Measurements from ENCODE around the gene BTBD2.

BTBD2 gene

GRCh38 chr19:2062389-2062729, 46.8 kb upstream of the BTBD2 start:
- H3K9ac ChIP-seq: peak overlapping the region; percentile 32
- H3K4me1 ChIP-seq: peaks cover 27% of the 10 kb centered on the region
- TF ChIP-seq CTCF (IDR thresholded peaks at IDR 0.05): no peak

GRCh38 chr19:2061495-2062388, 46.2 kb upstream of the BTBD2 start:
- H3K36me3 ChIP-seq (ENCODE audit: control insufficient read depth, insufficient read depth, low read length): no peaks in the 10 kb centered on the region
- peak overlapping the region; percentile 86 for H3K4me3 ChIP-seq (ENCODE audit: low read depth, low read length)
- peak overlapping the region; percentile 99 for H3K4me2 ChIP-seq (ENCODE audit: low read length)
- TF ChIP-seq CTCF (IDR thresholded peaks at IDR 0.05): peak; percentile 4
- peak overlapping the region; percentile 32 for H3K9ac ChIP-seq
- H3K9me3 ChIP-seq (ENCODE audit: control insufficient read depth, low read length): no peaks in the 10 kb centered on the region
- H3K27ac ChIP-seq: peak overlapping the region; percentile 90
- H3K27me3 ChIP-seq (ENCODE audit: control insufficient read depth, insufficient read depth, low read length): no peaks in the 10 kb centered on the region
- no peaks in the 10 kb centered on the region for H3K79me2 ChIP-seq
- peak overlapping the region; percentile 89 for H2AFZ ChIP-seq
- peaks cover 27% of the 10 kb centered on the region for H3K4me1 ChIP-seq

More at GRCh38 chr19:2062389-2062729, 46.8 kb upstream of the BTBD2 start:
- no peaks in the 10 kb centered on the region for H3K36me3 ChIP-seq (ENCODE audit: control insufficient read depth, insufficient read depth, low read length)
- H3K27me3 ChIP-seq (ENCODE audit: control insufficient read depth, insufficient read depth, low read length): no peaks in the 10 kb centered on the region
- H3K27ac ChIP-seq: peak overlapping the region; percentile 90
- H3K4me2 ChIP-seq (ENCODE audit: low read length): peak overlapping the region; percentile 99
- H2AFZ ChIP-seq: peak overlapping the region; percentile 89
- peak overlapping the region; percentile 86 for H3K4me3 ChIP-seq (ENCODE audit: low read depth, low read length)
- no peaks in the 10 kb centered on the region for H3K79me2 ChIP-seq
- H3K9me3 ChIP-seq (ENCODE audit: control insufficient read depth, low read length): no peaks in the 10 kb centered on the region

- Histone ChIP-seq H3K9me3 (ENCODE audit: control insufficient read depth, low read length) (no peaks in the 10 kb centered on the region), H3K4me1 (peaks cover 30% of the 10 kb centered on the region), H3K4me2 (ENCODE audit: low read length) (peak overlapping the region; percentile 99), H3K9ac (peak overlapping the region; percentile 20), H3K27me3 (ENCODE audit: control insufficient read depth, insufficient read depth, low read length) (no peaks in the 10 kb centered on the region), H2AFZ (peak overlapping the region; percentile 58), H3K27ac (peak overlapping the region; percentile 90), H3K36me3 (ENCODE audit: control insufficient read depth, insufficient read depth, low read length) (no peaks in the 10 kb centered on the region), H3K4me3 (ENCODE audit: low read depth, low read length) (peak overlapping the region; percentile 86), H3K79me2 (no peaks in the 10 kb centered on the region)
- TF ChIP-seq CTCF (IDR thresholded peaks at IDR 0.05): no peak
These were observed 45.5 kb upstream of the BTBD2 start for GRCh38 chr19:2060884-2061494.

- H3K4me1 ChIP-seq: peaks cover 37% of the 10 kb centered on the region
These were observed 44.1 kb upstream of the BTBD2 start for GRCh38 chr19:2059422-2060201.

More at GRCh38 chr19:2059422-2060201, 44.1 kb upstream of the BTBD2 start:
- H3K27ac ChIP-seq: peak overlapping the region; percentile 90
- peaks cover 3% of the 10 kb centered on the region for H3K79me2 ChIP-seq
- peak overlapping the region; percentile 99 for H3K4me2 ChIP-seq (ENCODE audit: low read length)
- no peak for TF ChIP-seq CTCF (IDR thresholded peaks at IDR 0.05)
- H3K9me3 ChIP-seq (ENCODE audit: control insufficient read depth, low read length): no peaks in the 10 kb centered on the region
- no peaks in the 10 kb centered on the region for H3K36me3 ChIP-seq (ENCODE audit: control insufficient read depth, insufficient read depth, low read length)
- H3K9ac ChIP-seq: peak overlapping the region; percentile 51
- peak overlapping the region; percentile 87 for H2AFZ ChIP-seq
- H3K27me3 ChIP-seq (ENCODE audit: control insufficient read depth, insufficient read depth, low read length): no peaks in the 10 kb centered on the region
- peak overlapping the region; percentile 86 for H3K4me3 ChIP-seq (ENCODE audit: low read depth, low read length)
